ENCODE measurements around the gene SETD1B.

SETD1B gene

GRCh38 chr12:121826318-121827150, 22.7 kb downstream of the SETD1B start:
- no peak for ATAC-seq (ENCODE audit: low read depth)
- Mint-ChIP-seq H3K4me3 (no peak overlapping the region), H3K27me3 (no peaks in the 10 kb centered on the region), H3K9me3 (no peaks in the 10 kb centered on the region), H3K4me1 (peaks cover 5% of the 10 kb centered on the region), H3K36me3 (peaks cover 34% of the 10 kb centered on the region), H3K27ac (peak overlapping the region; percentile 25)
- DNase-seq (ENCODE audit: low spot score in 2 of 2), result no peak

GRCh38 chr12:121827351-121828099, 23.7 kb downstream of the SETD1B start:
- ATAC-seq (ENCODE audit: low read depth) (no peak), DNase-seq (ENCODE audit: low spot score in 2 of 2) (no peak)
- peaks cover 40% of the 10 kb centered on the region for H3K36me3 Mint-ChIP-seq
- no peaks in the 10 kb centered on the region for H3K9me3 Mint-ChIP-seq
- peaks cover 5% of the 10 kb centered on the region for H3K4me1 Mint-ChIP-seq
- no peak overlapping the region for H3K27ac Mint-ChIP-seq
- H3K27me3 Mint-ChIP-seq, result no peaks in the 10 kb centered on the region
- no peak overlapping the region for H3K4me3 Mint-ChIP-seq

- ATAC-seq (ENCODE audit: low read depth), result no peak
- DNase-seq (ENCODE audit: low spot score in 2 of 2), result no peak
- H3K4me3 Mint-ChIP-seq, result no peak overlapping the region
- H3K4me1 Mint-ChIP-seq, result peaks cover 5% of the 10 kb centered on the region
- H3K27ac Mint-ChIP-seq, result no peak overlapping the region
- H3K36me3 Mint-ChIP-seq, result peaks cover 41% of the 10 kb centered on the region
- no peaks in the 10 kb centered on the region for H3K9me3 Mint-ChIP-seq
- H3K27me3 Mint-ChIP-seq, result no peaks in the 10 kb centered on the region
These were observed 24.5 kb downstream of the SETD1B start for GRCh38 chr12:121828306-121828705.

GRCh38 chr12:121828826-121829225, 25.0 kb downstream of the SETD1B start:
- Mint-ChIP-seq H3K27me3 (no peaks in the 10 kb centered on the region), H3K4me3 (no peak overlapping the region), H3K27ac (no peak overlapping the region), H3K4me1 (peaks cover 5% of the 10 kb centered on the region), H3K36me3 (peaks cover 37% of the 10 kb centered on the region), H3K9me3 (no peaks in the 10 kb centered on the region)
- DNase-seq (ENCODE audit: low spot score in 2 of 2) (no peak), ATAC-seq (ENCODE audit: low read depth) (no peak)

- H3K4me3 Mint-ChIP-seq, result no peak overlapping the region
- DNase-seq (ENCODE audit: low spot score in 2 of 2) (no peak), ATAC-seq (ENCODE audit: low read depth) (no peak)
- H3K27ac Mint-ChIP-seq, result no peak overlapping the region
- H3K27me3 Mint-ChIP-seq, result no peaks in the 10 kb centered on the region
- H3K9me3 Mint-ChIP-seq, result no peaks in the 10 kb centered on the region
- peaks cover 37% of the 10 kb centered on the region for H3K36me3 Mint-ChIP-seq
- H3K4me1 Mint-ChIP-seq, result peaks cover 5% of the 10 kb centered on the region
These were observed 25.6 kb downstream of the SETD1B start for GRCh38 chr12:121829250-121829918.

GRCh38 chr12:121830134-121830533, 26.3 kb downstream of the SETD1B start:
- Mint-ChIP-seq H3K4me1 (peaks cover 5% of the 10 kb centered on the region), H3K27me3 (no peaks in the 10 kb centered on the region), H3K36me3 (peaks cover 37% of the 10 kb centered on the region), H3K4me3 (no peak overlapping the region), H3K27ac (no peak overlapping the region), H3K9me3 (no peaks in the 10 kb centered on the region)
- no peak for DNase-seq (ENCODE audit: low spot score in 2 of 2)
- ATAC-seq (ENCODE audit: low read depth), result no peak

- Mint-ChIP-seq H3K27ac (no peak overlapping the region), H3K4me1 (peaks cover 5% of the 10 kb centered on the region), H3K36me3 (peaks cover 37% of the 10 kb centered on the region), H3K9me3 (no peaks in the 10 kb centered on the region), H3K4me3 (no peak overlapping the region), H3K27me3 (no peaks in the 10 kb centered on the region)
- ATAC-seq (ENCODE audit: low read depth), result no peak
- no peak for DNase-seq (ENCODE audit: low spot score in 2 of 2)
These were observed 26.9 kb downstream of the SETD1B start for GRCh38 chr12:121830588-121831265.

GRCh38 chr12:121831571-121832245, 27.9 kb downstream of the SETD1B start:
- H3K9me3 Mint-ChIP-seq, result no peaks in the 10 kb centered on the region

GRCh38 chr12:121837680-121838079, 33.9 kb downstream of the SETD1B start:
- Mint-ChIP-seq H3K4me3 (no peak overlapping the region), H3K27ac (peak overlapping the region; percentile 35), H3K36me3 (no peaks in the 10 kb centered on the region), H3K4me1 (peaks cover 13% of the 10 kb centered on the region), H3K9me3 (no peaks in the 10 kb centered on the region), H3K27me3 (no peaks in the 10 kb centered on the region)
- ATAC-seq (ENCODE audit: low read depth), result no peak
- DNase-seq (ENCODE audit: low spot score in 2 of 2), result no peak

More at GRCh38 chr12:121831571-121832245, 27.9 kb downstream of the SETD1B start:
- DNase-seq (ENCODE audit: low spot score in 2 of 2) (no peak), ATAC-seq (ENCODE audit: low read depth) (no peak)
- no peak overlapping the region for H3K27ac Mint-ChIP-seq
- peaks cover 5% of the 10 kb centered on the region for H3K4me1 Mint-ChIP-seq
- H3K27me3 Mint-ChIP-seq, result no peaks in the 10 kb centered on the region
- peaks cover 30% of the 10 kb centered on the region for H3K36me3 Mint-ChIP-seq
- H3K4me3 Mint-ChIP-seq, result no peak overlapping the region

GRCh38 chr12:121838126-121838525, 34.3 kb downstream of the SETD1B start:
- H3K27ac Mint-ChIP-seq, result no peak overlapping the region
- H3K9me3 Mint-ChIP-seq, result no peaks in the 10 kb centered on the region
- no peaks in the 10 kb centered on the region for H3K27me3 Mint-ChIP-seq
- ATAC-seq (ENCODE audit: low read depth) (no peak), DNase-seq (ENCODE audit: low spot score in 2 of 2) (no peak)
- peaks cover 13% of the 10 kb centered on the region for H3K4me1 Mint-ChIP-seq
- H3K36me3 Mint-ChIP-seq, result no peaks in the 10 kb centered on the region
- H3K4me3 Mint-ChIP-seq, result no peak overlapping the region

GRCh38 chr12:121839106-121839992, 35.5 kb downstream of the SETD1B start:
- Mint-ChIP-seq H3K4me1 (peaks cover 13% of the 10 kb centered on the region), H3K27ac (peak overlapping the region; percentile 77), H3K9me3 (no peaks in the 10 kb centered on the region), H3K4me3 (peak overlapping the region; percentile 95), H3K27me3 (no peaks in the 10 kb centered on the region), H3K36me3 (no peaks in the 10 kb centered on the region)
- DNase-seq (ENCODE audit: low spot score in 2 of 2) (peak; percentile 99), ATAC-seq (ENCODE audit: low read depth) (peak; percentile 96)

GRCh38 chr12:121839993-121840761, 36.4 kb downstream of the SETD1B start:
- Mint-ChIP-seq H3K9me3 (no peaks in the 10 kb centered on the region), H3K27ac (peak overlapping the region; percentile 77), H3K4me3 (peak overlapping the region; percentile 95), H3K27me3 (no peaks in the 10 kb centered on the region), H3K4me1 (peaks cover 13% of the 10 kb centered on the region), H3K36me3 (no peaks in the 10 kb centered on the region)
- no peak for ATAC-seq (ENCODE audit: low read depth)
- no peak for DNase-seq (ENCODE audit: low spot score in 2 of 2)

Measured in memory B cell (primary cell).